HCT116 (cell line): ENCODE results near the gene HMCN1. TPM values are rescaled to one million over a fixed set of nuclear protein-coding genes. Genes with fewer than 3 reads are reported as not detected.

Source experiments
- ATAC-seq: fragments of 200-7000 bp; cut with Tn5 transposase; 2 replicates; pipeline ENCODE4 v1.9.1; 2020; ENCODE audit warnings: mild to moderate bottlenecking, moderate library complexity
- BruUV-seq: library from RNA; stranded (reverse); fragments of 400-500 nt; replicated peaks from 2 replicates; lab custom pipeline; 2021; lab: Mats Ljungman, UMichigan
- CTCF ChIA-PET: fragments of 300-600 bp; sonication (Branson Sonifier 250); formaldehyde crosslinking; loops from one replicate; lab custom pipeline; 2021; ENCODE audit warnings: antibody characterized with exemption; lab: Charles Lee
- POLR2A ChIA-PET: fragments of 300-600, 350-600 bp; sonication (Branson Sonifier 250); formaldehyde crosslinking; loops from one replicate; lab custom pipeline; 2021; ENCODE audit warnings: antibody characterized with exemption; lab: Charles Lee
- RAD21 ChIA-PET, 2 experiments: fragments of 300-600 bp; sonication (Branson Sonifier 250); formaldehyde crosslinking; loops; one replicate each; lab custom pipeline; 2023; ENCODE audit warnings: low total read pairs in 2 of 2; ENCODE audit not compliant: uncharacterized antibody in 2 of 2, unreplicated experiment in 2 of 2, low non-redundant PET in 1 of 2; lab: Charles Lee
- DNase-seq: peaks from one replicate; pipeline ENCODE4 v3.0.0-alpha.2; 2010; ENCODE audit warnings: low read depth, low spot score
- H2AFZ ChIP-seq: fragments of 200-600 bp; shearing (Covaris generic), sonication (generic); 2 replicates; pipeline ENCODE4 v1.6.1; 2017; ENCODE audit warnings: low read depth, mixed run types, mixed read lengths, antibody characterized with exemption, low read length; ENCODE audit not compliant: poor library complexity, severe bottlenecking
- H3K27ac ChIP-seq: 2 replicates; pipeline ENCODE4 v1.5.1; 2012; ENCODE audit warnings: low read depth, low read length
- H3K27me3 ChIP-seq: fragments of 200-600 bp; sonication (generic); 2 replicates; pipeline ENCODE4 v1.6.1; 2016; ENCODE audit warnings: mixed run types, low read length, mixed read lengths; ENCODE audit not compliant: insufficient read depth
- H3K36me3 ChIP-seq, 2 experiments: fragments of 200-500 bp in 1 of 2; fragments of 200-600 bp in 1 of 2; sonication (Bioruptor generic) in 1 of 2; sonication (generic) in 1 of 2; 2 replicates each; pipeline versions ENCODE4 v1.5.1 to v1.6.1; 2014 to 2016; ENCODE audit warnings: low read length in 2 of 2, inconsistent platforms in 1 of 2, mixed read lengths in 1 of 2, mixed run types in 1 of 2; ENCODE audit not compliant: insufficient read depth in 2 of 2, control insufficient read depth in 1 of 2
- H3K4me1 ChIP-seq, 2 experiments: fragments of 200-600 bp in 1 of 2; sonication (generic) in 1 of 2; 2 replicates each; pipeline versions ENCODE4 v1.5.1 to v1.6.1; 2012 to 2017; ENCODE audit warnings: low read length in 2 of 2, inconsistent platforms in 1 of 2, mild to moderate bottlenecking in 1 of 2, mixed read lengths in 1 of 2, mixed run types in 1 of 2, moderate library complexity in 1 of 2; ENCODE audit not compliant: insufficient read depth in 2 of 2, control insufficient read depth in 1 of 2
- H3K4me2 ChIP-seq: fragments of 200-600 bp; sonication (generic); 2 replicates; pipeline ENCODE4 v1.6.1; 2017; ENCODE audit warnings: mixed run types, low read length, mixed read lengths
- H3K4me3 ChIP-seq, 2 experiments: fragments of 200-600 bp in 1 of 2; sonication (generic) in 1 of 2; replicated peaks in 1 of 2; 2 replicates each; pipeline ENCODE4 v1.5.1; 2011 to 2016; ENCODE audit warnings: low read length in 2 of 2, control low read depth in 1 of 2, low read depth in 1 of 2, mild to moderate bottlenecking in 1 of 2, mixed read lengths in 1 of 2, mixed run types in 1 of 2
- H3K79me2 ChIP-seq: fragments of 200-600 bp; sonication (generic); 2 replicates; pipeline ENCODE4 v1.6.1; 2017; ENCODE audit warnings: mild to moderate bottlenecking, mixed run types, low read length, moderate library complexity, mixed read lengths; ENCODE audit not compliant: insufficient read depth
- H3K9ac ChIP-seq: fragments of 200-600 bp; sonication (generic); 2 replicates; pipeline ENCODE4 v1.6.1; 2016; ENCODE audit warnings: low read length, mixed read lengths
- H3K9me2 ChIP-seq: fragments of 200-600 bp; sonication (generic), shearing (Covaris generic); 2 replicates; pipeline ENCODE4 v1.6.1; 2017; ENCODE audit warnings: mixed run types, mild to moderate bottlenecking, moderate library complexity; ENCODE audit not compliant: insufficient read depth
- H3K9me3 ChIP-seq, 2 experiments: fragments of 200-500 bp in 1 of 2; fragments of 200-600 bp in 1 of 2; sonication (Bioruptor generic) in 1 of 2; sonication (generic) in 1 of 2; 2 replicates each; pipeline ENCODE4 v1.6.1; 2014 to 2017; ENCODE audit warnings: low read length in 2 of 2, mixed read lengths in 2 of 2, inconsistent platforms in 1 of 2, low read depth in 1 of 2, mild to moderate bottlenecking in 1 of 2, mixed run types in 1 of 2, moderate library complexity in 1 of 2; ENCODE audit not compliant: control insufficient read depth in 1 of 2, insufficient read depth in 1 of 2
- H4K20me1 ChIP-seq: fragments of 200-600 bp; sonication (generic), shearing (Covaris generic); 2 replicates; pipeline ENCODE4 v1.6.1; 2017; ENCODE audit warnings: mixed run types, mild to moderate bottlenecking, moderate library complexity; ENCODE audit not compliant: insufficient read depth
- EZH2 ChIP-seq: fragments of 200-600 bp; sonication (generic); IDR thresholded peaks from 2 replicates; pipeline ENCODE4 v1.6.1; 2017; ENCODE audit warnings: antibody characterized with exemption, mixed run types
- FOSL1 ChIP-seq: IDR thresholded peaks from 2 replicates; pipeline ENCODE4 v1.6.1; 2012; ENCODE audit warnings: low read depth
- REST ChIP-seq: IDR thresholded peaks from 2 replicates; pipeline ENCODE4 v1.6.1; 2012; ENCODE audit warnings: low read depth
- SP1 ChIP-seq: IDR thresholded peaks from 2 replicates; pipeline ENCODE4 v1.6.1; 2012; ENCODE audit warnings: low read depth
- SRF ChIP-seq: IDR thresholded peaks from 2 replicates; pipeline ENCODE4 v1.6.1; 2012; ENCODE audit warnings: low read depth
- YY1 ChIP-seq: IDR thresholded peaks from 2 replicates; pipeline ENCODE4 v1.6.1; 2011; ENCODE audit warnings: low read length, low read depth, moderate library complexity, mild to moderate bottlenecking; ENCODE audit not compliant: insufficient replicate concordance; ENCODE audit errors: extremely low read depth
- ZBTB33 ChIP-seq: IDR thresholded peaks from 2 replicates; pipeline ENCODE4 v1.6.1; 2011; ENCODE audit warnings: mild to moderate bottlenecking, low read length, moderate library complexity; ENCODE audit not compliant: insufficient replicate concordance; ENCODE audit errors: extremely low read depth
- ZFX ChIP-seq: fragments of 450-650 bp; IDR thresholded peaks from 2 replicates; pipeline ENCODE4 v1.6.1; 2017
- intact Hi-C: fragments of 100-400 bp; cut with micrococcal nuclease; formaldehyde crosslinking; loops from 2 replicates; pipeline ENCODE4 v1.10.0; 2022
- total RNA-seq: library from RNA; stranded (reverse); gene quantifications from one replicate; pipeline ENCODE4 v1.2.1, GENCODE V29; 2021; ENCODE audit not compliant: unreplicated experiment

Gene HMCN1
- total RNA-seq, 1 experiment from 2014 or later = 0.59 TPM

- POLR2A ChIA-PET = no interaction called here
- ATAC-seq = no peak
Measured at GRCh38 chr1:185850366-185850765, 116.2 kb downstream of the HMCN1 start.

More at GRCh38 chr1:185850366-185850765, 116.2 kb downstream of the HMCN1 start:
- H3K9me2 ChIP-seq = no peaks in the 10 kb centered on the region
- no peaks in the 10 kb centered on the region for H3K4me1 ChIP-seq
- TF ChIP-seq SP1 (no peak), REST (no peak), FOSL1 (no peak), YY1 (no peak), ZFX (no peak), SRF (no peak), ZBTB33 (no peak), EZH2 (no peak)
- H3K4me2 ChIP-seq = no peak overlapping the region
- no peak overlapping the region for H2AFZ ChIP-seq
- RAD21 ChIA-PET = no interaction called here
- H3K79me2 ChIP-seq = no peaks in the 10 kb centered on the region
- CTCF ChIA-PET = no interaction called here
- H4K20me1 ChIP-seq = no peaks in the 10 kb centered on the region
- no peak for DNase-seq
- BruUV-seq = no TSS peak
- no peak overlapping the region for H3K9ac ChIP-seq
- H3K36me3 ChIP-seq = no peaks in the 10 kb centered on the region
- intact Hi-C loops = no loop called here
- H3K4me3 ChIP-seq = no peak overlapping the region
- H3K9me3 ChIP-seq = no peaks in the 10 kb centered on the region
- H3K27ac ChIP-seq = no peak overlapping the region
- no peaks in the 10 kb centered on the region for H3K27me3 ChIP-seq
